ENCODE measurements around the gene ZNF778.

DNA sequence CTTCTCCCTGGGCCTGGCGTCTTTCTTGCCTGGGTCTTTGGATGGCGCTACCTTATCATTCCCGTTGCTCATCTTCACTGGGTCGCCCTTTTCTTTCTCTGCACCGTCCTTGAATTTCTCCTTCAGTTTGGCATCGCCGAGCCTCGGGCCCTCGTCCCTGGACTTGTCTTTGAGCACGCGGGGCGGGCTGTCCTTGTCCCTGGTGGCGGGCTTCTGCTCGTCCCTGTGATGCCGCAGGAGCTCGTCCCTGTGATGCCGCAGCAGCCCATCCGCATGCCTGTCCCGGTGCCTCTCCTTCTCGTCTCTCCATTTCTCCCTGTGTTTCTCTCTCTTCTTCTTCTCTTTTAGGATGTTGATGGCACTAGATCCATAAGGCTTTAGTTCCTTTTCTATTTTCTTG is 64.3 kb downstream of the ZNF778 start:
- TF ChIP-seq, protein P1, sequence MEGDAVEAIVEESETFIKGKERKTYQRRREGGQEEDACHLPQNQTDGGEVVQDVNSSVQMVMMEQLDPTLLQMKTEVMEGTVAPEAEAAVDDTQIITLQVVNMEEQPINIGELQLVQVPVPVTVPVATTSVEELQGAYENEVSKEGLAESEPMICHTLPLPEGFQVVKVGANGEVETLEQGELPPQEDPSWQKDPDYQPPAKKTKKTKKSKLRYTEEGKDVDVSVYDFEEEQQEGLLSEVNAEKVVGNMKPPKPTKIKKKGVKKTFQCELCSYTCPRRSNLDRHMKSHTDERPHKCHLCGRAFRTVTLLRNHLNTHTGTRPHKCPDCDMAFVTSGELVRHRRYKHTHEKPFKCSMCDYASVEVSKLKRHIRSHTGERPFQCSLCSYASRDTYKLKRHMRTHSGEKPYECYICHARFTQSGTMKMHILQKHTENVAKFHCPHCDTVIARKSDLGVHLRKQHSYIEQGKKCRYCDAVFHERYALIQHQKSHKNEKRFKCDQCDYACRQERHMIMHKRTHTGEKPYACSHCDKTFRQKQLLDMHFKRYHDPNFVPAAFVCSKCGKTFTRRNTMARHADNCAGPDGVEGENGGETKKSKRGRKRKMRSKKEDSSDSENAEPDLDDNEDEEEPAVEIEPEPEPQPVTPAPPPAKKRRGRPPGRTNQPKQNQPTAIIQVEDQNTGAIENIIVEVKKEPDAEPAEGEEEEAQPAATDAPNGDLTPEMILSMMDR (conservative IDR thresholded peaks at IDR 0.05; ENCODE audit: low read length), result no peak
- no peak for TF ChIP-seq EZH2phosphoT487 (IDR thresholded peaks at IDR 0.05; ENCODE audit: borderline replicate concordance)
